Spleen (tissue), 13 donors: Measurements from ENCODE around the gene MARK2. TPM values are rescaled to one million over a fixed set of nuclear protein-coding genes. Genes with fewer than 3 reads are reported as not detected.

Experiments used
- DNase-seq: peaks from one replicate; pipeline ENCODE4 v3.0.0-alpha.2; 2020
- H3K27ac ChIP-seq, 8 donors: fragments of 200-600 bp; sonication (generic) in 7 of 8; 1 replicate in 4 of 8; 2 replicates in 4 of 8; pipeline versions ENCODE4 v1.5.0 to v1.8.0; 2016 to 2021; ENCODE audit warnings: inconsistent platforms in 4 of 8, mild to moderate bottlenecking in 4 of 8, moderate library complexity in 1 of 8
- H3K27me3 ChIP-seq, 7 donors: fragments of 200-600 bp; sonication (generic) in 6 of 7; replicated peaks in 1 of 7; 1 replicate in 4 of 7; 2 replicates in 3 of 7; pipeline versions ENCODE4 v1.5.0 to v1.8.0; 2016 to 2021; ENCODE audit warnings: inconsistent platforms in 3 of 7, mild to moderate bottlenecking in 1 of 7
- H3K36me3 ChIP-seq, 6 donors: fragments of 200-600 bp; sonication (generic) in 5 of 6; 1 replicate in 4 of 6; 2 replicates in 2 of 6; pipeline versions ENCODE4 v1.5.0 to v1.8.0; 2016 to 2021; ENCODE audit warnings: inconsistent platforms in 2 of 6
- H3K4me1 ChIP-seq, 6 donors: fragments of 200-600 bp; sonication (generic) in 5 of 6; 1 replicate in 3 of 6; 2 replicates in 3 of 6; pipeline versions ENCODE4 v1.5.0 to v1.8.0; 2016 to 2021; ENCODE audit warnings: inconsistent platforms in 3 of 6
- H3K4me3 ChIP-seq, 8 donors: fragments of 200-600 bp; sonication (generic) in 7 of 8; 1 replicate in 4 of 8; 2 replicates in 4 of 8; pipeline versions ENCODE4 v1.5.0 to v1.8.0; 2016 to 2021; ENCODE audit warnings: inconsistent platforms in 4 of 8, mild to moderate bottlenecking in 4 of 8, moderate library complexity in 2 of 8
- H3K9me3 ChIP-seq, 8 donors: fragments of 200-600 bp; sonication (generic) in 7 of 8; 1 replicate in 4 of 8; 2 replicates in 4 of 8; pipeline versions ENCODE4 v1.5.0 to v1.8.0; 2016 to 2021; ENCODE audit warnings: inconsistent platforms in 4 of 8
- CTCF ChIP-seq, 11 experiments: fragments of 200-600 bp in 7 of 11; fragments of 450-650 bp in 4 of 11; sonication (generic) in 4 of 11; IDR thresholded peaks in 8 of 11; conservative IDR thresholded peaks in 3 of 11; 1 replicate in 7 of 11; 2 replicates in 4 of 11; pipeline versions ENCODE4 v1.4.0 to v1.8.0; 2016 to 2021; ENCODE audit warnings: antibody characterized with exemption in 11 of 11, inconsistent platforms in 4 of 11, mild to moderate bottlenecking in 1 of 11
- POLR2A ChIP-seq, 3 donors: fragments of 450-650 bp; IDR thresholded peaks; one replicate each; pipeline ENCODE4 v1.5.1; 2017; ENCODE audit warnings: antibody characterized with exemption in 3 of 3, mild to moderate bottlenecking in 1 of 3
- POLR2AphosphoS5 ChIP-seq, 3 donors: sonication (generic); formaldehyde crosslinking; IDR thresholded peaks; one replicate each; pipeline ENCODE4 v1.5.1; 2017; ENCODE audit warnings: antibody characterized with exemption in 3 of 3
- whole genome bisulfite sequencing, 5 donors: extraction: QIAGEN DNeasy Blood & Tissue Kit in 3 of 5; methylation state at CpG; one replicate each; pipeline versions ENCODE4 v1.1.5 to v1.1.7; 2013 to 2018; 5-methylcytosine and 5-hydroxymethylcytosine counted together
- intact Hi-C: fragments of 100-400 bp; cut with DNase I; formaldehyde crosslinking; loops from one replicate; pipeline ENCODE4 v1.15.0; 2023; ENCODE audit warnings: low total_unique reads
- long read RNA-seq, 2 donors: transcript quantifications; one replicate each; lab custom pipeline, GENCODE V29; 2026
- polyA plus RNA-seq, 3 donors: library from polyadenylated mRNA; stranded (reverse); fragments of 200-250 nt; gene quantifications; one replicate each; pipeline ENCODE4 v1.2.1, GENCODE V29; 2013
- total RNA-seq, 7 donors: library from RNA; depleted of rRNA in 3 of 7; stranded (reverse); fragments of >200 nt in 3 of 7; fragmentation: NEBNext Ultra II Directional in 4 of 7; extraction: Animal tissue kit (Norgen Biotek cat#: 25700) in 4 of 7; gene quantifications; one replicate each; pipeline versions ENCODE4 v1.1.0 to v1.2.1, GENCODE V29; 2016 to 2021
- donor health status: healthy with polysubstance abuse.
- donor health status: DM: no; HTN: no; CAD: no; lungs with moderate emphysema.
- donor health status: DM: no; HTN: no; CAD: no.
- donor health status: Bipolar disorder and iron deficiency.
- donor health status: healthy.
- donor health status: DM: no; HTN: no; CAD: no.
- donor health status: DM: yes; HTN: yes; CAD: no.

MARK2 gene
- total RNA-seq (10 to 100 TPM; 41.2 to 67.3 (median 48.6) TPM), polyA plus RNA-seq (10 to 100 TPM in 1 of 3 donors, 1 to 10 TPM in 2; 6.9 to 23.3 (median 7.0) TPM)
- long read RNA-seq, donor 1, partial matches to known transcripts = 0 of 1 reads
- long read RNA-seq, donor 1, other reads (novel, unspliced or antisense) = 0 of 1 reads
- long read RNA-seq, donor 2 = 0 reads

- Histone ChIP-seq H3K27me3 (no peaks in the 10 kb centered on the region), H3K4me3 (peak within 1 kb of the TSS; percentile 76 to 99 (median 89)), H3K27ac (peak within 1 kb of the TSS; percentile 85 to 99 (median 96)), H3K36me3 (peaks cover 0 to 29% (median 11%) of the 10 kb centered on the region in 6 donors), H3K4me1 (peaks cover 29 to 64% (median 56%) of the 10 kb centered on the region in 6 donors), H3K9me3 (no peaks in the 10 kb centered on the region)
- WGBS, 5 donors = 0 to 1% (median 0%) methylated on average over 43 to 100 of the region's 100 CpGs
- TF ChIP-seq POLR2AphosphoS5 (IDR thresholded peaks at IDR 0.05) (peak; percentile 86), POLR2A (IDR thresholded peaks at IDR 0.05) (no peak), CTCF (IDR thresholded peaks at IDR 0.05 in 8 of 11, conservative IDR thresholded peaks at IDR 0.05 in 3 of 11) (peak in 2 of 11 experiments; percentile 7 to 37)
- intact Hi-C loops = loop anchor here (5.0 kb wide), 1 partner anchor 308 kb away; no protein-coding TSS in a partner anchor
- DNase-seq = peak; percentile 99
Measured at GRCh38 chr11:63838678-63839507, at the start of gene MARK2. Gene MARK2, plus strand, starts transcription at chr11:63839110. Its CDS starts 397 bp downstream, at chr11:63839507.

GRCh38 chr11:63791495-63792167 is 47.3 kb upstream of the MARK2 start:
- H3K4me3 ChIP-seq = no peak overlapping the region
- no peak for DNase-seq
- H3K27me3 ChIP-seq = no peaks in the 10 kb centered on the region
- no peak overlapping the region for H3K27ac ChIP-seq
- intact Hi-C loops = no loop called here
- peaks cover 0 to 3% (median 0%) of the 10 kb centered on the region in 6 donors for H3K4me1 ChIP-seq
- 90 to 97% (median 95%) methylated on average over 6 of the region's 6 CpGs for WGBS, 5 donors
- TF ChIP-seq CTCF (IDR thresholded peaks at IDR 0.05 in 8 of 11, conservative IDR thresholded peaks at IDR 0.05 in 3 of 11) = no peak
- no peak for TF ChIP-seq POLR2AphosphoS5 (IDR thresholded peaks at IDR 0.05)
- H3K9me3 ChIP-seq = peaks cover 7 to 28% (median 22%) of the 10 kb centered on the region in 8 donors
- H3K36me3 ChIP-seq = no peaks in the 10 kb centered on the region

GRCh38 chr11:63793161-63793560 is 45.7 kb upstream of the MARK2 start:
- H3K36me3 ChIP-seq = no peaks in the 10 kb centered on the region
- TF ChIP-seq POLR2AphosphoS5 (IDR thresholded peaks at IDR 0.05) = no peak
- TF ChIP-seq CTCF (IDR thresholded peaks at IDR 0.05 in 8 of 11, conservative IDR thresholded peaks at IDR 0.05 in 3 of 11) = no peak
- TF ChIP-seq POLR2A (IDR thresholded peaks at IDR 0.05) = no peak
- H3K4me3 ChIP-seq = no peak overlapping the region
- no peak for DNase-seq
- peaks cover 7 to 28% (median 22%) of the 10 kb centered on the region in 8 donors for H3K9me3 ChIP-seq
- peaks cover 0 to 3% (median 0%) of the 10 kb centered on the region in 7 donors for H3K27me3 ChIP-seq
- H3K27ac ChIP-seq = no peak overlapping the region
- peaks cover 0 to 3% (median 0%) of the 10 kb centered on the region in 6 donors for H3K4me1 ChIP-seq
- intact Hi-C loops = no loop called here
